ENCODE measurements around the gene HRH1. TPM values are rescaled to one million over a fixed set of nuclear protein-coding genes. Genes with fewer than 3 reads are reported as not detected.

Gene HRH1
- total RNA-seq, 2 donors from 2014 or later = 5.5 to 11.4 TPM

- no peak for DNase-seq (ENCODE audit: low spot score)
- intact Hi-C loops (cut with DNase I) = no loop called here
These were observed 133.8 kb downstream of the HRH1 start for GRCh38 chr3:11288021-11288491.

GRCh38 chr3:11288786-11289637 is 134.7 kb downstream of the HRH1 start:
- intact Hi-C loops (cut with DNase I) = no loop called here
- no peak for DNase-seq (ENCODE audit: low spot score)

DNA sequence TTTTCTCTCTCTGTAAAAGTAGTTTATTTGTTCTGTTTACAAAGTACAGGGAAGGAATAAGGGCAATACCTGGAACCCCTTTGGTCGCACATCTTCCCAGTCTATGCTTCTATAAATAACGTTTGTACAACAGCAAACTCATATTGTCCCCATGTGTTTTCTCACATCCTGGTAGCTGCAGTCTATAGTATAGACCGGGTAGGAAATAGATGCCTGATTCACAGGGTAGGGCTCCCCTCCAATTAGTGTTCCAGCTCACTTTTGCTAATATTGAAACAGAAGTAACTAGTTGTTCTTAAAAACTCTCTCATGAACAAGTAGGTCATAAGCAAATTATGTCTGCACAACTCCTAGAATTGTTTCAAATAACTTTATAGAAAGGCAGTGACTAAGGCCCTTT is 135.6 kb downstream of the HRH1 start:
- intact Hi-C loops (cut with DNase I) = no loop called here
- no peak for DNase-seq (ENCODE audit: low spot score)

DNA sequence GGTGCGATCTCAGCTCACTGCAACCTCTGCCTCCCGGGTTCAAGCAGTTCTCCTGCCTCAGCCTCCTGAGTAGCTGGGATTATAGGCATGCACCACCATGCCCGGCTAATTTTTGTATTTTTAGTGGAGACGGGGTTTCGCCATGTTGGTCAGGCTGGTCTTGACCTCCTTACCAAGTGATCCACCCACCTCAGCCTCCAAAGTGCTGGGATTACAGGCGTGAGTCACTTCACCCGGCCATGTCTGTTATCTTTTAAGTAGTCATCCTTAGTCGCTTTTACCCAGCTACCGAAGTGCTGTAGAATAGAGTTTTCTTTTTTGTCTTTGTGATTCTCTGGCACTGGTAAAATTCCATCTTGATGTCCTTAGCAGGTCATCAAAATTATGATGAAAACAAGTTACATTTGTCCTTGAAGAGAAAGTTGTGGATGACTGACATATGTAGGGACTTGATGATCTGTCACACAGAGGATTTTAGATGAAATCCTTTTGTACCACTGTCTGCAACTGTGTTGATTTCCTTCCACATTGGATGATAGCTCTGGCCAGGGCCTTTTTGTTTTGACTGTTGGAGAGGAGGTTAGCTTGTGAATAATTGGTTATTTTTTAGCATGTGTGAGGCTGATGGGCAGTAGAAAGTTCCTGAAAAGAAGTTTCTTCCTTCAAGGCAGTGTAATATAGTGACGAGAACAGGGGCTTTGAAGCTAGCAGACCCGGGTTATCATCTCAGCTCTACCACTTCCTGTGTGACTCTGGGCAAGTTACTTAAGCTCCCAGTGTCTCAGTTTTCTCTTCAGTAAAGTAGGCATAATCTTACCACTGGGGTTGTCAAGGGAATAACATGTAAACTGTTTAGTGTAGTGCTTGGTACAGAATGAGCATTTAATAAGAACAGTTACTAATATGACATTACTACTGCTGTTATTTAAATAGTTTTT is 136.7 kb downstream of the HRH1 start:
- intact Hi-C loops (cut with DNase I) = no loop called here
- DNase-seq (ENCODE audit: low spot score) = no peak

GRCh38 chr3:11291808-11292207 is 137.5 kb downstream of the HRH1 start:
- intact Hi-C loops (cut with DNase I) = no loop called here
- no peak for DNase-seq (ENCODE audit: low spot score)

- intact Hi-C loops (cut with DNase I) = no loop called here
- no peak for DNase-seq (ENCODE audit: low spot score)
These were observed 142.8 kb downstream of the HRH1 start for GRCh38 chr3:11297126-11297525.

GRCh38 chr3:11300970-11301369 is 146.7 kb downstream of the HRH1 start:
- no peak for DNase-seq (ENCODE audit: low spot score)
- intact Hi-C loops (cut with DNase I) = no loop called here

GRCh38 chr3:11302444-11302843 is 148.2 kb downstream of the HRH1 start:
- DNase-seq (ENCODE audit: low spot score) = no peak
- intact Hi-C loops (cut with DNase I) = no loop called here

DNA sequence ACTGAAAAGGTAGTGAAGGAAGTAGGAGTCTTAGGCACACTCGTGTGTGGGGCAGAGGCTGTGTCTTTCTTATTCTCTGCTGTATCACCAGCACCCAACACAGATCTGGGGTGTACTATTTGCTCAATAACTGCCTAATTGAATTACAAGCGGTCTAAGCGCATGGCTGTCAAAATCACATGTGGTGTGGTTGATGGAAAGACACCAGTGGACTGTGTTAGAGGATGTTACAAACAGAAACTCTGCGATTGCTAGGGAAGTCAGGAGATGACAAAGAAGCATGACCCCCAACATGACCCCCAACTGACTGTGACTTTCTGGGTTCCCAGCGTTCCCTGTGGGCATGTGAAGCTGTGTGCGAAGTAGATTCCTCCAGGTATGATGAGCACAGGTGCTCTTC is 149.9 kb downstream of the HRH1 start:
- no peak for DNase-seq (ENCODE audit: low spot score)
- intact Hi-C loops (cut with DNase I) = no loop called here

DNA sequence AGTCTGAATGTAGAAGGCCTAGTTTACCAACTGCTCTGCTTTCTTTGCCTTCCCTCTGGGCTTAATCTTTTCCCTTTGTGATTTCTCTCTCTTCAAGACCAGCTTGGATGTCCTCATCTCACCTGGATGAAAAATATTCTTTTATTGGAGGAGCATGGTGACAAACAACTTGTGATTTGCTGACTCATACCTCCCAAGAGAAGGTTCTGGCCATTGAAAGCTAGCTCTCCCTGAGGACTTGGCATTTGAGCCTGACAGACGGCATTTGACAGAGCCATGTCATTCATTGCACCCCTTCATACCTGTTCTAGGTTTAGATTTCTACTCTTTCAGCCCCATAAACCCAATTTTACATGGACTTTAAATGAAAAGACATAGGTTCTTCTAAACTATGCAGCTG is 151.2 kb downstream of the HRH1 start:
- DNase-seq (ENCODE audit: low spot score) = no peak
- intact Hi-C loops (cut with DNase I) = no loop called here

GRCh38 chr3:11306817-11307589 is 152.7 kb downstream of the HRH1 start:
- intact Hi-C loops (cut with DNase I) = no loop called here
- no peak for DNase-seq (ENCODE audit: low spot score)

DNA sequence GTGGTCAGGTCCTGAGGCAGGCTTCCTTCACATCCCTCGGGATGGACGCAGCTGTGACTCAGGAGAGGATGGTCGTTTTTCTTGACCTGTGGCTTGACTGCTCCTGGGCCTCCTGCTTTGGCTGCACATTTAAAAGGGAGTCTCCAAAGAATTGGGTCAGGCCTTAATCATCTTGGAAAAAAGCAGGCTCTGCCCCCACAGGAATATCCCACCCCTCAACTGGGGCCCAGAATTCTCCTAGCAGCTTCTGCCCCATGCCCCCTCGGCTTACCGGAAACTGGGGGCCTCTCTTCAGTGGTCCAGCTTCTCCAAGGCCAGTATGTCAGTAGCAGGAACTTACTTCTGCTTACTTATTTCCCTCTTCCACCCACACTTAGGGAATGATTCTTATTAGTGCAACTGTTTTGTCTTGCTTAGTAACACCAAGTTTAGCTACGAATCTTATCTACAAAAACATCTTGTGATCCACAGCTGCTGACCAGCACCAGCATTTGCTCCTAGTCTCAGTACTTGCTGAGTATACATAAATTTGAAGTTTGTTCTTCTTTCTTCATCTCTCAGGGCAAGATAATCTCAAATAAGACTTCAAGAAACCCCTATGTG is 153.6 kb downstream of the HRH1 start:
- DNase-seq (ENCODE audit: low spot score) = no peak
- intact Hi-C loops (cut with DNase I) = no loop called here

DNA sequence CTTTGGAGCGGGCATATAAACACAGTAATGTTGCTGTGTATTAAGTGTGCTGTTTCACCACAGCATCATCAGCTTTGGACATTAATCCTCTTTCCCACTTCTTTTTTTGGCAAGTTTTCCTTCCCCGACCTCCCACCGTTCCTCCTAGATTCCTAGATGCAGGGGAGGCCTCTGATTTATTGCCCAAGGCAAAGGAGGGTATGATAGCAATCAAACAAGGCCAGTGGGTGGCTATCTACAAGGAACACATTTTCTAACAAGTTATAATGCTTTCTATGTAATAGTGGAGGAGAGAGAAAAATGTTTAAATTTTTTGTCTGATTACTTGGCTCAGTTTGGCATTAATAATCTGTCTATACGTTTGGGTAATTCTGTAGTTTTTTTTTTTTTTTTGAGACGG is 156.0 kb downstream of the HRH1 start:
- no peak for DNase-seq (ENCODE audit: low spot score)
- intact Hi-C loops (cut with DNase I) = no loop called here

GRCh38 chr3:11312166-11312565 is 157.9 kb downstream of the HRH1 start:
- intact Hi-C loops (cut with DNase I) = no loop called here

More at GRCh38 chr3:11312166-11312565, 157.9 kb downstream of the HRH1 start:
- no peak for DNase-seq (ENCODE audit: low spot score)

Other genes starting within 250 kb of the HRH1 start
- gene SLC6A1, start 161.7 kb upstream of the HRH1 start, total RNA-seq = 1 to 10 TPM; 1.2 to 1.3 TPM
- 10 to 100 TPM; 30.5 to 40.4 TPM for gene ATG7, start 117.9 kb downstream of the HRH1 start, total RNA-seq

Measured in posterior vena cava (tissue), 2 donors.